Upper lobe of left lung (tissue), 4 donors: ENCODE measurements around the gene TSPAN31.

Source experiments
- EP300 ChIP-seq, 4 donors: sonication (generic); formaldehyde crosslinking; IDR thresholded peaks; one replicate each; pipeline ENCODE4 v1.5.1; 2017; ENCODE audit warnings: antibody characterized with exemption in 4 of 4, control low read depth in 2 of 4
- POLR2A ChIP-seq, 4 donors: fragments of 450-650 bp; IDR thresholded peaks; one replicate each; pipeline ENCODE4 v1.5.1; 2016 to 2017; ENCODE audit warnings: antibody characterized with exemption in 4 of 4, mild to moderate bottlenecking in 2 of 4
- POLR2AphosphoS5 ChIP-seq, 2 donors: sonication (generic); formaldehyde crosslinking; IDR thresholded peaks; one replicate each; pipeline ENCODE4 v1.5.1; 2017; ENCODE audit warnings: antibody characterized with exemption in 2 of 2
- TF ChIP-seq, protein P1 (sequence below), 6 experiments: fragments of 450-650 bp in 4 of 6; fragments of 200-600 bp in 2 of 6; sonication (generic) in 2 of 6; IDR thresholded peaks; one replicate each; pipeline ENCODE4 v1.5.1; 2016 to 2019; ENCODE audit warnings: antibody characterized with exemption in 6 of 6

DNA sequence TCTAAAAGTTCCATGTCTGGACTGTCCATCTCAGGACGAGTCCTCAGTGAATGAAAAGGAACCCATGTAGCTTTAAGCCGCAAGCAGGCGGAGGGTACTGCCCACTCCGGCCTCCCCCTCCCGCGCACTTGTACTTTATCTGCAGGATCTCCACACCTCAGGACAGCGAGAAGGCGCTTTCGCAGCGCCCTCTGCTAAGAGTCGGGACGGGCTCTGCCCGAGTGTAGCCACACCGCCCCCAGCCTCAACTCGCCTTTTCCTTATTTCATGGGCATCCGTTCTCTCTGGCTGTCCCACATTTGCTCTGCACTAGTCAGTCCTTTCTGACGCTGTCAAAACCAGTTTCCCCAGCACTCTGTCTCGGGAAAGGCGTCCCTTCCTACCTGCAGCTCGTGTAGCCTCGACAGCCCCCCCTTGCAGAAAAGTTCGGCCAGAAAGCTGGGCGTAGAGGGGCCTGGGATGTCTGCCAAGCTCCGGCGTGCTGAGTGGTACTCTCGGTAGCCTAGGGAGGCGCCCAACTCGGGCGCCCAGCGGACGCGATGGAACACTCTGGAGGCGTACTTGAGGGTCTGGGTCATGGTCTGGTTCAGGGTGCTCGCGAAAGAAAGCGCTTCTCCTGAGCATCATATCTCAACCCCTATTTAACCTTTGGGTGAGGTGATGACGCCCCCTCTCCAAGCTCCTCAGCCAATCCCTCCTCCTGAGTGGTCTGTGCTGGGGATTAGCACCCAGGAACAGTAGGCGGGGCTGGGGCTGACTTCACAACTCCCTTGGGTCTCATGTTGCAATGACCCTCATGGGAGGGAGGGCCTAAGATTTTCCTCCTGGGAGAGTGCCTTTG lies 21.8 kb downstream of the TSPAN31 start, which contains the start of gene CYP27B1:
- TF ChIP-seq, protein P1, sequence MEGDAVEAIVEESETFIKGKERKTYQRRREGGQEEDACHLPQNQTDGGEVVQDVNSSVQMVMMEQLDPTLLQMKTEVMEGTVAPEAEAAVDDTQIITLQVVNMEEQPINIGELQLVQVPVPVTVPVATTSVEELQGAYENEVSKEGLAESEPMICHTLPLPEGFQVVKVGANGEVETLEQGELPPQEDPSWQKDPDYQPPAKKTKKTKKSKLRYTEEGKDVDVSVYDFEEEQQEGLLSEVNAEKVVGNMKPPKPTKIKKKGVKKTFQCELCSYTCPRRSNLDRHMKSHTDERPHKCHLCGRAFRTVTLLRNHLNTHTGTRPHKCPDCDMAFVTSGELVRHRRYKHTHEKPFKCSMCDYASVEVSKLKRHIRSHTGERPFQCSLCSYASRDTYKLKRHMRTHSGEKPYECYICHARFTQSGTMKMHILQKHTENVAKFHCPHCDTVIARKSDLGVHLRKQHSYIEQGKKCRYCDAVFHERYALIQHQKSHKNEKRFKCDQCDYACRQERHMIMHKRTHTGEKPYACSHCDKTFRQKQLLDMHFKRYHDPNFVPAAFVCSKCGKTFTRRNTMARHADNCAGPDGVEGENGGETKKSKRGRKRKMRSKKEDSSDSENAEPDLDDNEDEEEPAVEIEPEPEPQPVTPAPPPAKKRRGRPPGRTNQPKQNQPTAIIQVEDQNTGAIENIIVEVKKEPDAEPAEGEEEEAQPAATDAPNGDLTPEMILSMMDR (IDR thresholded peaks at IDR 0.05): no peak
- TF ChIP-seq POLR2A (IDR thresholded peaks at IDR 0.05): peak in 1 of 4 donors; percentile 11
- TF ChIP-seq POLR2AphosphoS5 (IDR thresholded peaks at IDR 0.05): no peak
- TF ChIP-seq EP300 (IDR thresholded peaks at IDR 0.05): no peak
